ENCODE data around the gene AGPAT4.
"Not testable (repeated sequence)": the region's sequence is repeated elsewhere in the genome, so short reads cannot be mapped to it uniquely, and the experiment has no call there.

Gene AGPAT4

DNA sequence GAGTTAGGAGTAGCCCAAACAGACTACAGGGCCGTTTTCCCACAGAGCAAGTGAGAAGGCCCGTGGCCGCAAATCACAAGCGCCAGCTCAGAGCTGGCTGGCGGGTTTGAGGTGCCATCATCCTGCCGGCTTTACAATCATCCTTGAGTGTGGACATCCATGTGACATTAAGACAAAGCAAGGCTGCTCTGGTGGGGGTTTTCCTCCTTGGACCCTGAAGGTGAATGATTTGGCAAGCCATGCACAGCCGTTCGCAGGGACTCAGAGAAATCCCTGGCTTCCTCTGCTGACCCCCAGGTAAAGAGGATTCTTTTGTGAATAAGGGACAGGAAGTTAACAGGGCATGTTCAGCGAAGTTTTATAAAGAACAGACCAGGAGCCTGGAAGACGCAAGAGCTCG lies 137.2 kb downstream of the AGPAT4 start:
- DNase-seq, result no peak

DNA sequence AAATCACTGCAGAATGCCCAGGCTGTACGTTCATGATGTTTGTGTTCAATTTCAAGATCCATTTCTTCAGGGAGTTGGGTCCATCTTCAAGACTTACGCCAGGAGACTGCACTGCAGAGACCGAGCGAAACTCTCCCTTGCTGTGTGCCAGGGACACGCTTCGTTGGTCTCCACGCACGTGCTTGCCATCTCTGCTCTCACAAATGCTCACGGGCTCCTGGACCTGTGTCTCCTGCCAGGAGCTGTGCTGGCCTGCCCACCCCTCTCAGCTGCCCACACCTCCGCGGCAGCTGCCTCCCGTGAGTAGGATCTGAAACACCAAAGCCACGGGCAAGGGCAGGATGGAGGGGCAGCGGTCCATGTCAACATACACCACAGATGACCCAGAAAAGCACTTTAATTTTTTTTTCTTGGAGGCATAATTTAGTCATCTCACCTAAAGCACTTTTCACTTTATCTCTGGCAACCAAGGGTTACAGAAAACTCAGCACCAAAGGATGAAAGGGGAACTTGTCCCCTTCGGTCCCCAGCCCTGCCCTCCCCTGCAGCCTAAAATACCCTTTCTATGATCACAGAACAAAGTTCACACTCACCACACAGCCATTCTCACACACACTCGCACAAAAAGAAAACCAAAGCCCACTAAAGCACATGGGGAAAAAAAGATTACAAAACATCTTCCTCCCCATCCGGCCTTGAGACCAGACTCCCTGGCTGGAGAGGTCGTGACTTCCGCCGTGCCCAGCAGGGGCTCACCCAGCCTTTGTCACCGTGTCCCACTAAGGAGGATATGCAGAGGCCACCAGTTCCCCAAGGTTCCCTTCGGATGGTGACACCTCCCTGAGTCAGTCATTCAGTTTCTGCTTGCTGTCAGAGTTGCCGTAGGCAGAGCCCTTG lies 137.9 kb downstream of the AGPAT4 start:
- no peak for DNase-seq

DNA sequence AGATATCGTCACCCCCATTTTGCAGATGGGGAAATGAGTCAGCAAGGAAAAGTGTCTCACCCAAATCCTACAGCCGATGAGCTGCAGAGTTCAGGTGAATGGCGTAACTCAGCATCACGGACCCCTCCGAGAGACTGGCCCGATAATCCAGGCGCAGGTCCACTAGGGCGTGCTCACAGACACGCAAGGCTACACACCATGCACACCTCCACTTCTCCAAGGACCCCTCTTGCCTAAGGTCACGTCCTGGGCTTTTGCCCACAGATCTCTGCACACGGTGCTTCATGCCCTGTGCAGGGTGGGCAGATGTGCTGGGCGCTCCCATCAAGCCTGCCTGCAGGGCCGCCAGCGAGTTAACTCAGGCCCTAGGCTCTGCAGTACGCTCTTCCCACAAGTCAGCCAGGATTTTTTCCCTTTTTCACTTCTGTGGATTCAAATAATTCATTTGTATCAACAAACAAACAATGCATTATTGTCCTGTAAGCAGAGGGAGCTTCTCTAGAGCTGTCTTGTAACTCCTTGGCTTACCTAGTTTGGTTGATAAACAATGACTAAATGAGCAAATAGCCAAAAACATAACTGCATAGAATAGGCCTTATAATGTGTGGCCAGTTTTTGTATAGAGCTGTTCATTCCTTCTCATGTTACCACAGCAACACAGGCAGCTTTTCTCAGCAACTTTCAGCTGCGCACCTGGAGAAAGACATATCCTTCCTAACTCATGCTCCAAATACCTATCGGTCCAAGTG lies 139.1 kb downstream of the AGPAT4 start:
- no peak for DNase-seq

DNA sequence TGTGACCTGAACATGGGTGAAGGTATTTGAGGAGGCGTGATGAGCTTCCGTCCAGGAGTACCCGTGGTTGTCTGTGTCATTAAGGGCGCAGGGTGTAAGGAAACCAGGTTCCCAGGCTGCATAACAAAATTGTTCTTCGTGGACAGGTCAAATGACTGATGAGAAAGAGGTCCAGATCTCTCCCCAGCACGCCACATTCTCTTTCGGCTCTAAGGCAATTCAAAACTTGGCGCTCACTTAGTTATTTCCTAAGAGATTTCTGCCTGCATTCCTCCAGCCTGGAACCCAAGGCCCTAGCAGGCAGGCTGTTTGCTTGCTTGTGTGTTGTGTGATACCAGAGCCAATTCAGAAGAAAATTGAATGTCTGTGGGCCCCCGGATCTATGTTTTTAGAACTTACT lies 139.9 kb downstream of the AGPAT4 start:
- DNase-seq, result no peak

DNA sequence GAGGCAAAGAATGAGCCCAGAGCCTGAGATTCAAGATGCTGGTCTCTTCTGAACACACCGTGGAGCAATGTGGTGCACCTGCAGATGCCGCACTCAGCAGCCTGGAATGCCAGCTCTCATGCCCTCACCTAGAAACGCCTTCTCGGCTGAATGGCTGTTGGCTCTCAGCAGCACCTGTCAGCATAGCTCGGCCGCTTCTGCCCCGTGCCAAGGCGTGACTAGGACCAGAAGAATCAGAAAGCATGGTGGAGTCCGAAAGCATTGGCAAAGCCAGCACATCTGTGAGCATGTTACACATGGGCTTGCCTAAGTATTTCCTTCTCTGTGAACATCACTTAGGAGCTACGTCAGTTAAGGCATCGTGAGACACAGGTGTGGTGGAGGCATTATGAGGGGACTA lies 141.5 kb downstream of the AGPAT4 start:
- no peak for DNase-seq

DNA sequence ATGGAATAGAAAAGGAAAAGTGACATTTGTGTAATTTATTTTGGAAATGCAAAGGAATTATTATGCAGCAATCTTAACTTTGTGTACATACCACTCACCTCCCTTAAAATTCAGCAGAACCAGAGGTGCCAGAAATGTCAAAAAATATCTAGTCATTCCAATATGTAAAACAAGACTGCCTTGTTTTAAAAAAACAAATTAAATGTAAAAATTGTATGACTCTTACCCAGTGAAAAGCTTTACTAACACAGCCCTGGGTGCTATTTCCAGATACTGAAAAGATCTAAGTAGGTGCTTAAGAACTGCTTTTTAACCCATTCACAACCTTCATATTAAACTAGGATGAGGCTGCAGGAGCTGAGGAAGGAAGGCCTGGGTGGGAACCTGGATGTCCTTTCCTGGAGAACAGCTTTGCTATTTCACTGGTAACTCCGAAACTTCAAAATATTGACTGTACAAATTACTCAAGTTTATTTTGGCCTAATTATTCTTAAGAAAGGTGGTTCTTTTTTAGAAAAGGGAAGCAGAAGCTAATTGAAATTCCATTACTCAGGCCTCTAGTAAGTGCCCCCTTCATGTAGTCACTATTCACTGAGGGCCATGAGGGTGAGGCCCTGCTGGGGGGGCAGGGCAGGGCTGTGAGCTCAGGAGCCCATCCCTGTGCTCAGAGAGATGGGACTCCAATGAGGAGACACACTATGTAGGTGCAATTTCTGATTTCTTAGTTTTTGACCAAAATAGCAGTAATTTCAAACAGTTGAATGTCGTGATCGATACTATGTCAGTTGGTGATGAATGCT lies 142.7 kb downstream of the AGPAT4 start:
- no peak for DNase-seq

DNA sequence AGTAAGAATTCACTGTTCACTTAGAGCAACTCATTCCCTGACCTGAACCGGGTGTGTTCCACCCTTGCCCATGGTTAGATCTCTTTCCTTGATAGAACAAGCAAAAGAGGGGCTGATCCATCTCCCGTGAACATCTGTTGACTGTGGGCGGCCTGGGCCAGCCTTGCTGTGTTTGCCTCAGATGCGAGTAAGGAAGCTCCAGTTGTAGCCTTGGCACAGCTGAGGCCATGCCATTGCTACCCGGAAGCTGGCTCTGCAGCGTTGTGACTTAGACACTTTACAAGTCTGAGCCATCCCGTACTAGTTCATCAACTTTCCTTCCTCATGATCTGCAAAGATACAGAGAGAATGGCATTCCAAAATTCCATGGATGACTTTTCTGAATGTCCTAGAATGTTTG lies 143.3 kb downstream of the AGPAT4 start:
- DNase-seq, result no peak

DNA sequence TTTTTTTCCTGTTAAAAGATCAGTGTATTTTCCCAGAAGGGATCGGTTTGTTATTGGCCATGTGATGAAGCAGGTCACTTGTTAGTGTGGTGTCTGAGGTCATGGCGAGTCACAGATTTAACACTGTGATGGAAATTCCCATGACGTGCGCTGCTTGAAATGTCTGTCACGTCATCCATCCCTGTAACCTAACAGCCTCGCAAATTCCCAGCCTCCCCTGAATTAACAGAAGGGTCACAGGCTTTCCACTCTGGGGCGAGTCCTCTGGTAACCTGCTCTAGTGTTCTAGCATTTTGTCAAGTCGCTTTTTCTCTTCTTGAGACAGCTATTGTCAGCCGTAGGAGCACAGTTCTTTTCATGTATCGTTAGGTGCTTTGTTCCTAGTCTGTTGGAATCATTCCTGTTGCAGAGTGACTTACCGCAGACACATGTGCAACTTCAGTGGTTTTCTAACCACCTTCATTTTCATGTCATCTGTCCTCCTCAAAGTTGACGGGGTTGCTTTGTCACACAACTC lies 145.1 kb downstream of the AGPAT4 start:
- DNase-seq, result no peak

DNA sequence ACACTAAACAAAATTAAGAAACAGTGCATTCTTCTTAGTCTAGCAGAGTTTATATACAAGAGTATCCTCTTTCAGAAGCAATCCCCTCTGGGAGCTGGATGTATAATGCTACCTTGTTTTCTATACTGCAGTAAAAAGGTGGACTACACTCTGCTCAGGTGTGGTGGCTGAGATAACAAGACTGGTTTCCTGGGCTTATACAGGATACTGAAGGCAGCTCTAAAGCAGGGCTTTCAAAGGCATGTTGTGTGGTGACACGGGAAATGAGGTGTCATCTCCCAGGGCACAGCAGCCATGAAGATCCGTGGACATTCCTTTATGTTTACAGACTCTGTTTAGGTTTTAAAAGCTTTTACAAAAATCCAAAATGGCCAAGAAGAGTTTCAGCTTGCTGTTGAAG lies 145.6 kb downstream of the AGPAT4 start:
- no peak for DNase-seq

DNA sequence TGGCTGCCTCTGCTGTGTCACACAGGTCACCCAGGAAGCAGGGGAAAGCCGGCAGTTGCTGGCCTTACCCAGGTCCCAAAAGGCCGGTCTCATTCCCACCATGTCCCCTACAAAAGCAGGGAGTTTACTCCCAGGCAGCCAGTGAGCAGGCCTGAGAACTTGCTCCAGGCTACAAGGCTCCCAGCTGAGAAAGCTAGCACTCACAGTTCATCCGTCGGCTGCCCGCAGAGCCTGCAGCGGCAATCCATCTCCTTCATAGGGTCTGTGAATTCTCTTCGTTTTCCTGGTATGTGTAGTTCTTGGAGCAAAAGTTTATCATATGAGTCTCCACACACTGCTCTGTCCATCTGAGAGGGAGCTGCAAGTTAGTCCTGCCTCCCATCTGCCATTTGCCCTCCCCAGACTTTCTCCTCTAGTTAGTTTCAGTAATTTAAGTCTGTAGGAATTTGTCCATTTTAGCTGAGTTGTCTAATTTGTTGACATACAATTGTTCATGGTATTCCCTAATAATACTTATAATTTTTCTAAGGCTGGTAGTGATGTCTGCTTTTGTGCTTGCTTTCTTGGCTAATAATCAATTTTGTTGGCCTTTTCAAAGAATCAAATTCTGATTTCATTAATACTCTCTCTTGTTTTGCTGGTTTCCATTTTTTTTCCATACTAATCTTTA lies 146.7 kb downstream of the AGPAT4 start:
- DNase-seq, result no peak

DNA sequence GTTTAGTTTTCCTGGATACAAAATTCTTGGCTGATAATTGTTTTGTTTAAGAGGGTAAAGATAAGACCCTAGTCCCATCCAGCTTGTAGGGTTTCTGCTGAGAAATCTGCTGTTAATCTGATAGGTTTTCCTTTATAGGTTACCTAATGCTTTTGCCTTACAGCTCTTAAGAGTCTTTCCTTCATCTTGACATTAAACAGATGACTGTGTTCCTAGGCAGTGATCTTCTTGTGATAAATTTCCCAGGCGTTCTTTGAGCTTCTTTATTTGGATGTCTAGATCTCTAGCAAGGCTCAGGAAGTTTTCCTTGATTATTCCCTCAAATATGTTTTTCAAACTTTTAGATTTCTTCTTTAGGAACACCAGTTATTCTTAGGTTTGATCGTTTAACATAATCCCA lies 148.3 kb downstream of the AGPAT4 start:
- no peak for DNase-seq

DNA sequence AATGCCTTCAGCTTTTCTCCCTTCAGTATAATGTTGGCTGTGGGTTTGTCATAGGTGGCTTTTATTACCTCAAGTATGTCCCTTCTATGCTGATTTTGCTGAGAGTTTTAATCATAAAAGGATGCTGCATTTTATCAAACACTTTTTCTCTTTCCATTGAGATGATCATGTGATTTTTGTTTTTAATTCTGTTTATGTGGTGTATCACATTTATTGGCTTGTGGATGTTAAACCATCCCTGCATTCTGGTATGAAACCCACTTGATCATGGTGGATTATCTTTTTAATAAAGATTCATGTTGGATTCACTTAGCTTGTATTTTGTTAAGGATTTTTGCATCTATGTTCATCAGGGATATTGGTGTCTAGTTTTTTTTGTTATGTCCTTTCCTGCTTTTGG lies 150.5 kb downstream of the AGPAT4 start:
- DNase-seq, result not testable (repeated sequence)

DNA sequence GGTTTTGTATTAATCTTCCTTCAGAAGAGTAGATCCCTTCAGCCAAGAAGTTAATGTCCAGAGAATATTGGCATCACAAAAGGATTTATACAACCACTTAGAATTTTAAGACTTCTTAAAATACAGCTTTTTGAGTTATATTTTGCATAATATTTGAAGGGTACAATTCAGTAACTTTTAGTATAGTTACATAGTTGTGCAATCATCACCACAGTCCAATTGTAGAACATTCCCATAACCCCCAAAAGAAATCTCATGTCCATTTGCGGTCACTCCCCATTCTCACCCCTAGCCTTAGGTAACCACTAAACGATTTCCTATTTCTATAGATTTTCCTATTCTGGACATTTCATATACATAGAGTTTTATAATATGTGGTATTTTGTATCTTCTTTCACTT lies 155.9 kb downstream of the AGPAT4 start:
- no peak for DNase-seq

DNA sequence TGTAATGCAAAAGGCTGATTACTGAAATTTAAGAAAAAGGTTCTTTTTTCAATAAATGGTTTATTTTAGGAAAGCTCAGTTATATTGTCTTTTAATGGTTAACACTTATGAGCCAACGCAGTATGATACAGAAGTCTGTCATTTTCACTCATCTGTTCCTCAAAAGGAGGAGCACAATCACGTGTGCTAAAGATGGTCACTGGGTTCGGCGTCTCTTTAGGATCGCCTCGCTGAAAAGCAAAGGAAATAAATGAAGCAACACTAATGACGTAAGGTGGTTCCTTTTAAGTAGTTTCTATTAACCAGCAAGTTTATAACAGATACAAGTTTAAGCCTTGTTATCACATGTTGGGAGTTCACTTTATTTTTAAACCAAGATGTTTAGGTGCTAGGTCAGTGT lies 156.6 kb downstream of the AGPAT4 start:
- no peak for DNase-seq

DNA sequence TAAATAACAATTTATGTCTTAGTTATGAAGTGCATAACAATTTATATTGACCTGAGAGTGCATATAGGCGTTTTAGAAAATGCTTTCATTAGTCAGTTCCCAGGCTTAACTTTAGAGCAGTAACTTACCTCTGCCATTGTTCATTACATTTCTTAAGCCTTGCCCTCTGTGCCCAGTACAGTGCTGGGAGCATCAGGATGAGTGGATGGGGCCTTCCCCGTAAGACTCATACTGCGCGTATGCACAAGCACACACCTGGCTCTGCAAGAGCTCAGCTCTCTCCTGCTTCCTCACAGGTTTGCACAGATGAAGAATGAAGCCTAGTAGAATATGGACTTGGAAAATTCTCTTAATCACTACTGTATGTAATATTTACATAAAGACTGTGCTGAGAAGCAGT lies 157.3 kb downstream of the AGPAT4 start:
- DNase-seq, result no peak

DNA sequence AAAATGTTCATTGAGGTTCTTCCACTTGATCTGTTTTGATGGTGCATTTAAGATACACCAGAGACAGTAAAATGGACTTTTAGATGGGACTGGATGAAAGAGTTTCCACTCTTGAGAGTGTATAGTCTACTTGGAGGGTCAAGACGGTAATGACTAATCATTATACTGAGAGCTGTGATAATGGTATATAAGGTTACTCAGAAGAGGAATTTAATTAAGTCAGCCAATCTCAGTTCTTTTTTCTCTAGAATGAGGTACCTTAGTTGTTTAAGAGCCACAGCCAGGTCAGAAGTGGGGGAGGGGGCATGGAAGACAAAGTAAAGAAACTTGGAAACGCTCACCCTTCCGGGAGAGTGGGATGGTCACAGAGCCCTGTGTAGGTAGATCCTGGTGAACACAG lies 158.4 kb downstream of the AGPAT4 start:
- no peak for DNase-seq

DNA sequence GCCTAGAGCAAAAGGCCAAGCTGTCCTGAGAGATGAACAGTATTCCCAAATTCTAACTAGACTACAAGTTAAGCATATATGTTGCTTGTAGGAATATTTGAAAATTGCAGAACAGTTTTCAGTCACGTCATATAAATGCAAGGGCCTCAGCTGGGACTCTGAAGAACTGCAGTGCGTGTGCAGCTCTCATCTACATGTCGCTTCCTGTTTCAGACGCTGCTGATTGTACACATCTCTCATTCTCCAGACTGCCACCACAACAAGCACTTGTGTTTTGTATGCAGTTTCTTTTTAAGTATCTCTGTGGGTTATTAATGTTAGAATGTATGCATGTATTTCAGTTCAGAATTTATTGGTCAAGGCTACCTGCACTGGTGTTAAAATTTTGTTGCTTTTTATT lies 162.6 kb downstream of the AGPAT4 start:
- DNase-seq, result no peak

DNA sequence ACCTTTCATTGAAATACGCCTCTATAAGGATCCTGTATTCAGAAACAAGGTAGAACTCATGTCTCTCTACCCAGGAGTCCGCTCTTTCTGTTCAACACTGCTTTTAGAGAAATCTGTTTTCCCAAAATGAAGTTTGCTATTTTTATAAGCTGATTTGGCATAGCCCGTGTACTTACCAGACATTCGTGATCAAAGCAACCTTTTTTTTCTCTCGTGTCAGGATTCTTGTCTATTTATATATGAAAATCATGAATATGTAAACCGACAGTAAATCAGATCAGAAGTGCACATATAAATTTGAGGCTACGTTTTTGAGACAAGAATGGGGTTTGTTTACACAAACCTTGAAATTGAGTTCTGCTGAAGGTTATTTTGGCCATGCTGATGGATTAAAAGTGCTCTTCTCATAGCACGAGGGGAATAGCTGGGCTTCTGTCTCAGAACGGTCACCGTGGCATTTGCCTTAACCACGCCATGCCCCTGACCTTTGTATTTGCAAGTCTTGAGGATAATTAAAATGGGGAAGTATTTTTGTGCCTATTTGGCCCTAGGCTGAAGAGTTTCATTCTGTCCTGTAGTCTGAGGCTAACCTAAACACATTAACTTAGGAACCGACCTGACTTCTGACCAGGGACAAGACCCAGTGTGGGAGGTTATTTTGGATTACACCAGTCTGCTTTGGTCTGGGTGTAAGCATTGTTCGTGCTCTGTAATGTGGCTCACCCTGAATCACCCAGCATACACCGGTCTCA lies 163.7 kb downstream of the AGPAT4 start:
- no peak for DNase-seq

DNA sequence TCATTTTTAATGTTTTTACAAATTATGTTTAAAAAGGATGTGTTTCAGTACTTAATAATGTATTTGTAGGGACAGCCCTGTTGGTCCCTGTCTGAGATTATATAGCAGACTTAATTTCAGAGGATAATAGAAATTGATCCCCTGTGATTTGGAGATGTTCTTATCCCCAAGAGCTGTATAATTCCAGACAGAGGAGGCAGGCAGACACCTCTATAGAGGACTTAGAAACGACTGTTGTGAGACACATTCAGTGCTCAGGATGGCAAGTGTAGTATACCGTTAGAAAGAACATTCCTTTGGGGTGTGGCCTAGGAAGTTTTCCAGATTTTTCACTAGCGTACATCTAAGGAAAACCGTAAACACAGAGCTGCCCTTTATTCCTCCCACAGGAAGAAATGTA lies 164.5 kb downstream of the AGPAT4 start:
- DNase-seq, result no peak

DNA sequence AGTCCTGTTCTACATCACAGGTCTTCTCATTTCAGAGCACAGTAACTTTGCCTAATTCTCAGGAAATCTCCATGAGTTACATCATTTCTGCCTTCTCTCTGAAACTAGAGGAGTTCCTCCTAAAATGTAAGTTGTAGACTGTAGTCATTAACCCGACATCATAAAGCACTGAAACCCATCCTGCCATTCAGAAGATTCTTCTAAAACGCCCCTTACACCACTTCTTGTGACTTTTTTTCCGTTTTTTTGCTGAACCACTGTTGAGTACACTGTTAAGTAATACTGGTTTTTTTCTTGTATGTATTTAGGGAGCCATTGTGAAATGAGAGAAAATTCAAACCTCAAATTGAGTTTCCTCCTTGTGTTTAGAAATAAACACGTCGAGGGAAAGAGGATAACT lies 164.9 kb downstream of the AGPAT4 start:
- DNase-seq, result no peak

DNA sequence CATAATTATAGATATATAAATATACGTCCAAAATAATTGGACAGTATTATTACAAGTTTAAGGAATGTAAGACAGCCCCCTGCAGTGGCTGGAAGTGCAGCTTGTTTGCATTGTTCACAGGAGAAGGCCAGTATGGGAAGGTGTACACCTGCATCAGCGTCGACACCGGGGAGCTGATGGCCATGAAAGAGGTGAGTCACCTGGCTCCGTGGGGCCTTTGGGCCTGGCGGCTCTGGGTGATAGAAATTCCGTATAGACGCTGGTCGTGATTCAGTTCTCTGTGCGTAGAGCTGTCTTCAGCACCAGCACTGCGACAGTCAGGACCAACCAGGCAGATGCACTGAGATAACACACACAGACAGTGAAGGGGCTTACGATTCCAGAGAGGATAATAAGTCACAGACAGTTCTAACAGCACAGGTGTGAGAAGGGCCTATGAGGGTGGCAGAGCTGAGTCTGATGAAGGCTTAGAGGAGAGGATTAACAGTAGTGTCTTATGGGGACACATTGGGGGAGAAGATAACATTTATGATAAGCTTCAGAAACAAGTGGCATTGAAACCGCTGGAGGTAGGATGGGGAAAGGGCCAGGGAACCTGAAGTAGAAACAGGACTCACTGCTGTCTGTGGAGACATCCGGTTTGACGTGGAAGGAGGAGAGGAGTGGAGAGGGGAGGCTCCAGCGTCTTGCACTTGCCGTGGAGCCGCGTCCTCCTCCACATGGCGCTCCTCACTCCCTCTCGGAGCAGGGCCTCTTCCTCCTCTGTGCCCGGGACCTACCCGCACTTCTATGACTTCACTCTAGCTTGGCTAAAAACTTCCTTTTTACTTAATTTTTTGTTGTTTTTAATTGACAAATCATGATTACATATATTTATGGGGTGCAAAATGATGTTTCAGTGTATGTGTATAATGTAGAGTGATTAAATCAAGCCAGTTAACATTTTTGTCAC lies 165.8 kb downstream of the AGPAT4 start:
- DNase-seq, result no peak

Measured in activated effector memory CD4-positive, alpha-beta T cell treated with anti-CD3 and anti-CD28 coated beads, Interleukin-2, amount 50 U/mL, for 16 hours (primary cell).